ENCODE data around the gene ARGLU1.

- TF ChIP-seq, protein P1, sequence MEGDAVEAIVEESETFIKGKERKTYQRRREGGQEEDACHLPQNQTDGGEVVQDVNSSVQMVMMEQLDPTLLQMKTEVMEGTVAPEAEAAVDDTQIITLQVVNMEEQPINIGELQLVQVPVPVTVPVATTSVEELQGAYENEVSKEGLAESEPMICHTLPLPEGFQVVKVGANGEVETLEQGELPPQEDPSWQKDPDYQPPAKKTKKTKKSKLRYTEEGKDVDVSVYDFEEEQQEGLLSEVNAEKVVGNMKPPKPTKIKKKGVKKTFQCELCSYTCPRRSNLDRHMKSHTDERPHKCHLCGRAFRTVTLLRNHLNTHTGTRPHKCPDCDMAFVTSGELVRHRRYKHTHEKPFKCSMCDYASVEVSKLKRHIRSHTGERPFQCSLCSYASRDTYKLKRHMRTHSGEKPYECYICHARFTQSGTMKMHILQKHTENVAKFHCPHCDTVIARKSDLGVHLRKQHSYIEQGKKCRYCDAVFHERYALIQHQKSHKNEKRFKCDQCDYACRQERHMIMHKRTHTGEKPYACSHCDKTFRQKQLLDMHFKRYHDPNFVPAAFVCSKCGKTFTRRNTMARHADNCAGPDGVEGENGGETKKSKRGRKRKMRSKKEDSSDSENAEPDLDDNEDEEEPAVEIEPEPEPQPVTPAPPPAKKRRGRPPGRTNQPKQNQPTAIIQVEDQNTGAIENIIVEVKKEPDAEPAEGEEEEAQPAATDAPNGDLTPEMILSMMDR (IDR thresholded peaks at IDR 0.05 in 4 of 5, conservative IDR thresholded peaks at IDR 0.05 in 1 of 5): no peak
- TF ChIP-seq POLR2A (IDR thresholded peaks at IDR 0.05): no peak
Measured at GRCh38 chr13:106522898-106523525, 44.9 kb downstream of the ARGLU1 start.

Data from gastrocnemius medialis (tissue), 4 donors.